ENCODE results near the gene SEC11A. TPM values are rescaled to one million over a fixed set of nuclear protein-coding genes. Genes with fewer than 3 reads are reported as not detected.
"Not testable (repeated sequence)": the region's sequence is repeated elsewhere in the genome, so short reads cannot be mapped to it uniquely, and the experiment has no call there.

SEC11A gene
- total RNA-seq (2014; rRNA removed; shearing (Covaris generic); ENCODE audit: low replicate concordance), result 235 and 243 TPM in 2 replicates

DNA sequence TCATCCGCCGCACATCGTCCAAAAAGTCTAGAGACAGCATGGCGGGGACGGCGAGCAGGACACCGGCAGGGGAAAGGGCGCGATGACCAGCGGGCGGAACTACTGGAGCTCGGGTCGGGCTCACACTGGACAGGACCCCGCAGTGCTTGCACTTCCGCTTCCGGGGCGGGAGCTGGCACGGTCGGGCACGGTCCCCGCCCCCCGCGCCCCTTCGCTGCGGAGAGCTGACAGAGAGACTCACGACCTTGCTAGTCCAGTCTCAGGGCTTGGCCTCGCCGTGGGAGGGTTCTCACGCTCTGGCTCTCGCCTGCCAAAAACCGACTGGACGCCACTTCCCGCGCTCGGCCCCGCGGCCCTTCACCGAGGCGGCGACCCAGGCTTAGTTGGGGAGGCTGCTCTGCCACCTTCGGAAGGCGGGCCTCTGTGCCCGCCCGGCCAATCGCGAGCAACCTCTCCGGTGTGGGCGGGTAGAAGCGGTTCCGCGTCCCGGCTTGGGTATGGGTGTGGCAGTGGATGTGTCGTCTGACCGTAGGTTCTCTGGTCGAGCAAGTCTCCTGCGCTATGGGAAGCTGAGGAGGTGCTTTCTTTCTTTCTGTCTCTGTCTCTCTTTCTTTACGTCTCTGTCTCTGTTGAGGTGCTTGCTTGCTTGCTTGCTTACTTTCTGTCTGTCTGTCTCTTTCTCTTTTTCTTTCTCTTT, at the start of gene SEC11A:
Gene SEC11A, minus strand, starts transcription at position 104 of the 697 bp plus-strand sequence. Its CDS starts 64 bp downstream, at position 40.
- DNase-seq (ENCODE audit: low read depth), result peak; percentile 96
- in situ Hi-C loops (cut with HindIII; ENCODE audit: low pct_unique_long_range_greater_than_20kb, low sequenced_read_pairs), result no loop called here

DNA sequence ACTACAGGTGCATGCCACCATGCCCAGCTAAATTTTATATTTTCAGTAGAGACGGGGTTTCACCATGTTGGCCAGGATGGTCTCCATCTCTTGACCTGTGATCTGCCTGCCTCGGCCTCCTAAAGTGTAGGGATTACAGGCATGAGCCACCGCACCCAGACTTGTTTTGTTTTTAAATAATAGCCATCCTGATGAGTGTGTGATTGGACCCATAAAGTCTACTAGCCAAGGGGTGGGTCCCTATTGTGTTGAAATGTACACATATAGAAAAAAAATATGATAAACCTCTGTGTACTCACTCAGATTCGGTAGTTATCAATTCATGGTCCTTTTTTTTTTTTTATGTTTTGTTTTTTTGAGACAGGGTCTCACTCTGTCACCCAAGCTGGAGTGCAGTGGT, 49.7 kb upstream of the SEC11A start:
- no peak for DNase-seq (ENCODE audit: low read depth)
- in situ Hi-C loops (cut with HindIII; ENCODE audit: low pct_unique_long_range_greater_than_20kb, low sequenced_read_pairs), result no loop called here

GRCh38 chr15:84764989-84765388, 49.0 kb upstream of the SEC11A start:
- no peak for DNase-seq (ENCODE audit: low read depth)
- in situ Hi-C loops (cut with HindIII; ENCODE audit: low pct_unique_long_range_greater_than_20kb, low sequenced_read_pairs), result no loop called here

GRCh38 chr15:84764585-84764984, 48.6 kb upstream of the SEC11A start:
- in situ Hi-C loops (cut with HindIII; ENCODE audit: low pct_unique_long_range_greater_than_20kb, low sequenced_read_pairs), result no loop called here
- DNase-seq (ENCODE audit: low read depth), result no peak

DNA sequence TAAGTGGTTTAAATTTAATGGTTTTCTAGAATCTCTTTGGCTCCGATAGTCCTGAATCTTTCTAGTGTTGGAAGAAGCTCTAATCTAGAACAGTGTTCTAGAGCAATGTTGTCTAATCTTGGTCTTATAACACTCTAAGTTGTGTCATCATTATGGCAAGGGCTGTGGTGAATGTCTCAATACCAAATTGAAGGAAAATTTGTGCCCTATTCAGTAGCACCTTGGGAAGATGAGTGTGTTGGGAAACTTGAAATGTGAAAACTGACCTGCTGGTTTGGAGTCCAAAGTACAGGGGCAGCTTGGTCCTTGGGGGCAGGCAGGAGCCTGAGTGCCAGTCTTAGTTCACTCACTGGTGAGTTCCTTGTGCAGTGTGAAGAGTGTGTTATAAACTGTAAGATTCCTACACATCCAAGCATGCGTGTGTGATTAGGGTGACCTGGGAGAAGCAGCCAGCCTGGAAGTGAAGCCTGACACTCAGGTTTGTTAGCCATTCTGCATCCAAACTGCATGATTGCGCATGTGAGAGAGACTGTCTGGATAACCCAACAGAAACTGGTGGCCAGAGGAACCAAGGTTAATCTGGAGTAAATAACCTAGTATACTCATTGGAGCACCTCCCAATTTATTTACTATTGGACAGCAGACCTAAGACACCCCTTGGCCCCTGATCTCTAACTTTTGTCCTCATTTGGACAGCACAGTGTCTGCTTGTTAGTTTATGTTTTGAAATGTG, 47.1 kb upstream of the SEC11A start:
- in situ Hi-C loops (cut with HindIII; ENCODE audit: low pct_unique_long_range_greater_than_20kb, low sequenced_read_pairs), result no loop called here
- DNase-seq (ENCODE audit: low read depth), result no peak

DNA sequence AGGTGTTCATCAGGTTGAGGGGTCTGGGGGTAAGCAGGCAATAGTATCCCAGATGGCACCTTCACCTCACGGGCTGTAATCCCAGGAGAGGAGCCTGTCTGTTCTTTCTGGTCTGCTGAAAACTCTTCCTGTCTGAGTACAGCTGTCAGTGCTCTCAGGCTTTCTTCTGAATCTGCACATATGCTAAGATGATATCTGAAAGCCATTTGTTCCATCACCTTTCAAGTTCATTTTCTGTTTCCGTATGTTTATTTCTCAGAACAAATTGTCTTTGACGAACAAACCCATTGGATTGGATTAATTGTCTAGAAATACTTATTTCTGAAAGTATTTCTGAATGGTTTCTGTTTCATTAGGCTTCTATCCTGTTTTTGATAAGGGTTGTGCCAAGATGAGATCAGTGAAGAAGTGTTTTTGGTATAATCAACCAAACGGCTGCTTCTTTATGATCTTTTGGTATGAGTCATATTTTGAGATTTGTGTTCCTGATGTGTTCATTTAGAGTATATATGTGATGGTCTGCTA, 45.7 kb upstream of the SEC11A start:
- DNase-seq (ENCODE audit: low read depth), result no peak
- in situ Hi-C loops (cut with HindIII; ENCODE audit: low pct_unique_long_range_greater_than_20kb, low sequenced_read_pairs), result no loop called here

DNA sequence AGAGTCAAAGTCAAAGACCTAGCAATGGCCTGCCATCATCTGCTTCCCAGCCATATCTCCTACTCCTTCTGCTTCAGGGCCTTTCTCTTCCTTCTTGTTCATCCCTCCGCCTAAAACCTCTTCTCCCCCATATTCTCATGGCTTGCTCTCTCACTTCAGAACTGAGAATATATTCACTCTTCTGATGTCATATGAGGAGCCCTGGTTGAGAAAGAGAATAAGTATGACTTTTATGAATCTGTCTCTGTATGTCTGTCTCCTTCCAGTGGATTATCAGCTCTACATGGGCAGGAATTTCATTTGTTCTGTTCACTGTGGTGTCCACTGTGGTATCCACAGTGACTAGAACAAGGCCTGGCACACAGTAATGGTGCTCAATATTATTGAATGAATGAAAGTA, 44.3 kb upstream of the SEC11A start:
- DNase-seq (ENCODE audit: low read depth), result no peak
- in situ Hi-C loops (cut with HindIII; ENCODE audit: low pct_unique_long_range_greater_than_20kb, low sequenced_read_pairs), result no loop called here

DNA sequence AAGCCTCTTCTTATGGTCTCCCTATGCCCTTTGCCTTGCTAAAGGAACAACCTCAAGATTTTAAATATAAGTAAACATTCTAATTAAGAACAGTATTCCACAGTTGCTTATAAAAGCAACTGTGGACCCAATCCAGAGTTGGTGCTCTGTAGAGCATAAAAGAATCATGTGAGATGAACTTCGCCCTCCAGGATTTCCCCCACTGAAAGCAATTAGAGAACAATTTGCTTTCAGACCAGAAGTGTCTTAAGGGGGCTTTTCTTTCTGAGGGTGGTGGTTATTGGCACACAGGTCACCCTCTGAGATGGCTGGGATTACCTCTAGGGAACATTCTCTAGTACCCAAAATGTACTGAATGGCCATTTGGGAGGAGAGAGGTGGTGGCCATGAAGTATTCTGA, 43.1 kb upstream of the SEC11A start:
- no peak for DNase-seq (ENCODE audit: low read depth)
- in situ Hi-C loops (cut with HindIII; ENCODE audit: low pct_unique_long_range_greater_than_20kb, low sequenced_read_pairs), result no loop called here

DNA sequence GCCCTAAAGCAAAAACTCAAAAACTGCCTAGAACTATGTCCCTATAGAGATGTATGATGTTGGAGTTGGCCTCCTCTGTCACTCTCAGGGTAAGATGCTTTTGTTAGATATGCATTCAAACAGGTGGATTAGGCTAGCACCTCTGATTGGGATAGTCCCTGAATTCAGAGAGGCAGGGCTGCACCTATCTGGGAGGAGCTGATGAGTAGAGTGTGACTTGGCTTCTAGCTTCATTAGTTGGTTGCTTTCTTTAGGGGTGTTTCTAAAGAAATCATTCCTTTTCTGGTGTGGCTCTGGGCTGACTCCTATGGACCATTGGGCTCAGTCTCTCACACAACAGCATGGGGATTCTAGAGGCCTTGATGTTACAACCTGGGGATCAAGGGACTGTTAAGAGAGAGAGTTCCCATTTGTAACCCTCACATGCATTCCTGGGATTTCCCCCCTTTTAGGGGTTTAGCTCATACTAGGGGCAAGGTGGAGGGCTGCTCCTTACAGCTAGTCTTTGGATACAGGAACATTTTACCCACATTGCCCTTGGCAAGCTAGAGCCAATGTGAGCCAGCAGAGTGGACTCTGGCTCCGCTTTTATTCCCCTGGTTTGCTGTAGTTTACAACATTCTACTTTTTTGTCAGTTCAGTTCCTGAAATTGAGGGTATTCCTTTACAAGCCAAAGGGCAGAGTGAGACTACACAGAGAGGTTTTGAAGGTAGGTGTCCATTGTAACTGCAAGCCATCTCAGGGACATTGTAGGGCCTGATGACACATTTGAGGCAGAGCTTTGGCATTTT, 40.0 kb upstream of the SEC11A start:
- in situ Hi-C loops (cut with HindIII; ENCODE audit: low pct_unique_long_range_greater_than_20kb, low sequenced_read_pairs), result no loop called here
- DNase-seq (ENCODE audit: low read depth), result no peak

GRCh38 chr15:84754889-84755288, 39.0 kb upstream of the SEC11A start:
- in situ Hi-C loops (cut with HindIII; ENCODE audit: low pct_unique_long_range_greater_than_20kb, low sequenced_read_pairs); DNase-seq (ENCODE audit: low read depth): not testable (repeated sequence)

DNA sequence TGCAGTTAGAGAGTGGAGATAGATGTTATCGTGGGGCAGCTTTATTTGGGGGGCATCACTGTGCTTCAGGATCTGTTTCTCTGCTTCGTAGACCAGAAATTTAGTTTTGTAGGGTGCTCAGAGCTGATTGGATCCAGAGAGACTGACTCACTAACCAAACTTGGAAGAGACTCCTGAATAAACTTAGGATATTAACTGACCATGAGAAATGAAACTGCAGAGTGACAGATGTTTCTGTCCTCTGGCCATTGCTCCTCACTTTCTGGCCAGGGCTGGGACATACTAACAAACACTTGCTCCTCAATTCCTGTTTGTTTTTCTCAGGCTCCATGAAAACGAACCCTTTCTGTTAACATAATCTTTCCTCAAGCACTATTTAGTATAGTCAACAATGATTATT, 36.8 kb upstream of the SEC11A start:
- DNase-seq (ENCODE audit: low read depth), result peak; percentile 38
- in situ Hi-C loops (cut with HindIII; ENCODE audit: low pct_unique_long_range_greater_than_20kb, low sequenced_read_pairs), result no loop called here

GRCh38 chr15:84752195-84752594, 36.3 kb upstream of the SEC11A start:
- DNase-seq (ENCODE audit: low read depth), result no peak
- in situ Hi-C loops (cut with HindIII; ENCODE audit: low pct_unique_long_range_greater_than_20kb, low sequenced_read_pairs), result no loop called here

- in situ Hi-C loops (cut with HindIII; ENCODE audit: low pct_unique_long_range_greater_than_20kb, low sequenced_read_pairs); DNase-seq (ENCODE audit: low read depth): not testable (repeated sequence)
These were observed 35.8 kb upstream of the SEC11A start for GRCh38 chr15:84751721-84752120.

DNA sequence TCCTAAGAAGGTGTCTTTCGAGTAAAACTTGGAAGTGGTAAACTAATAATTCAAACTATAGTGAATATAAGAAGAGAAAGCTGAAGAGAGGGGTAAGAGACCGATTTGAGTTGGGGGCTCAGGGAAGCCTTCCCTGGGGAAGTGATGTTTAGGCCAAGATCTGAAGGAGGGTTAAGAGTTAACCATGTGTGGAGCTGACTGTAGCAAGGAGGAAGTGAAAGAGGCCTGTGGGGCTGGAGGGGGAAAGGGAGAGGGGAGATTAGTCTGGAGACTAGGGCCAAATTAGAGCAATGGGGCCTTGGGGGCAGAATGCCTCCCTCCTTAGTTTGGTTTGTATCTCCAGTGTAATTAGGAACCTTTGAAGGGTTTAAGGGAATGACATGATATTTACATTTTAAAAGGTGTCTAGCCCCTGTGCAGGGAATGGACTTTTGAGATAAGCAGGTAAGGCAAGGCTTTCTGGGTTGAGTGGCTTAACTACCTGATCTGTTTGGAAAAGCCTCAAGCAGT, 34.7 kb upstream of the SEC11A start:
- in situ Hi-C loops (cut with HindIII; ENCODE audit: low pct_unique_long_range_greater_than_20kb, low sequenced_read_pairs), result no loop called here
- no peak for DNase-seq (ENCODE audit: low read depth)

- DNase-seq (ENCODE audit: low read depth), result peak; percentile 49
- in situ Hi-C loops (cut with HindIII; ENCODE audit: low pct_unique_long_range_greater_than_20kb, low sequenced_read_pairs), result no loop called here
These were observed 33.4 kb upstream of the SEC11A start for GRCh38 chr15:84749111-84749991.

DNA sequence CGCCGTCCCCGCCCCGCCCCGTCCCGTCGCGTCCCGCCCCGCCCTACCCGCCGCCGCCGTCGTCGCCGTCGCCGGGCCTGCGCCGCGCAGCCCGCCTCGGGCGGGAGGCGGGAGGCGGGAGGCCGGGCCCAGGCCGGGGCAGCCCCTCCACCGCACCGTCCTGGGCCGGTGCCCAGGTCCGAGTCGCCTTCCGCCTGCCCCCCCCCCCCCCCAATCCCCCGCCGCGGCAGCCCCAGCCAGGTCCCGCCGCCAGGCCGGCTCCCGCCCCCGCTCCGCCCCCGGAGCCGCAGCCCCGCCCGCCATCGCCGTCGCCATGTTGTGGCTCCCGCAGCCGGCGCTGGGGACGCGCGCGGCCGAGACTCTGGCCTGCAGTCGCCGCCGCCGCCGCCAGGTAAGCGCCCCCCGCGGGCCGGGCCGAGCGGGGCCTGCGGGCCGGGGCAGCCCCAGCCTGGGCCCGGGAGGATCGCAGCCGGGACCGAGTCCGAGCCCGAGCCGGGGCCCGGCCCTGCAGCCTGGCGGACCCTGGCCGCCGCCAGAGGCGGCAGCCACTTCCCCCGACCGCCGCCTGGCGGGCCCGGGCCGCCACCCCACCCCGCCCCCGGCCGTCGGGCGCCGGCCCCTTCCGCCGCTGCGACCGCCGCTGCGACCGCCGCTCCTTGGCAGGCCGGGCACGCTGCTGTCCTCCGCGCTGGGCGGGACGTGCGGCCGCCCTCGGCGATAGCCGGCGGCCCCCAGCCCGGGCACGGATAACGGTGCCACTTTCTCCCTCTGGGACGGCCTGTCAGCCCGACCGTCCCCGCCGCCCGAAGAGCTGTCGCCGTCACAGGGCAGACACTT, 32.6 kb upstream of the SEC11A start, which contains the start of gene ZNF592:
Gene ZNF592, plus strand, starts transcription at position 319 of the 837 bp plus-strand sequence. CDS start 34,084 bp downstream, outside the sequence.
- no peak for DNase-seq (ENCODE audit: low read depth)
- in situ Hi-C loops (cut with HindIII; ENCODE audit: low pct_unique_long_range_greater_than_20kb, low sequenced_read_pairs), result no loop called here

Measured in Caki2 (cell line).